Hematopoietic multipotent progenitor cell treated with erythropoietin and hydrocortisone succinate and interleukin-3 and kit ligand, for 8 days (in vitro differentiated cells): ENCODE measurements around the gene ERICH3.

Experiments used
- DNase-seq: peaks from one replicate; pipeline ENCODE4 v3.0.0-alpha.2; 2015

Gene ERICH3

GRCh38 chr1:74673351-74674111, at the start of gene ERICH3:
ERICH3 (minus strand) TSS chr1:74673792; CDS start chr1:74673519, 273 bp downstream.
- DNase-seq, result no peak

GRCh38 chr1:74717626-74718025, 44.0 kb upstream of the ERICH3 start:
- DNase-seq, result no peak

GRCh38 chr1:74716822-74717221, 43.2 kb upstream of the ERICH3 start:
- no peak for DNase-seq

GRCh38 chr1:74715806-74716205, 42.2 kb upstream of the ERICH3 start:
- no peak for DNase-seq

GRCh38 chr1:74715236-74715502, 41.6 kb upstream of the ERICH3 start:
- DNase-seq, result no peak

GRCh38 chr1:74714429-74715235, 41.0 kb upstream of the ERICH3 start:
- no peak for DNase-seq

GRCh38 chr1:74713849-74714248, 40.3 kb upstream of the ERICH3 start:
- no peak for DNase-seq

- DNase-seq, result no peak
Measured at GRCh38 chr1:74712881-74713280, 39.3 kb upstream of the ERICH3 start.

GRCh38 chr1:74703386-74704182, 30.0 kb upstream of the ERICH3 start:
- DNase-seq, result no peak

- DNase-seq, result no peak
Measured at GRCh38 chr1:74699331-74699730, 25.7 kb upstream of the ERICH3 start.

GRCh38 chr1:74697832-74698231, 24.2 kb upstream of the ERICH3 start:
- DNase-seq, result no peak

GRCh38 chr1:74693473-74693872, 19.9 kb upstream of the ERICH3 start:
- no peak for DNase-seq

- DNase-seq, result no peak
Measured at GRCh38 chr1:74690909-74691308, 17.3 kb upstream of the ERICH3 start.

GRCh38 chr1:74690364-74690696, 16.7 kb upstream of the ERICH3 start:
- no peak for DNase-seq

- peak; percentile 69 for DNase-seq
Measured at GRCh38 chr1:74689621-74690363, 16.2 kb upstream of the ERICH3 start.

GRCh38 chr1:74686928-74687327, 13.3 kb upstream of the ERICH3 start:
- no peak for DNase-seq

- DNase-seq, result no peak
Measured at GRCh38 chr1:74684301-74684700, 10.7 kb upstream of the ERICH3 start.

- no peak for DNase-seq
Measured at GRCh38 chr1:74683656-74684055, 10.1 kb upstream of the ERICH3 start.

GRCh38 chr1:74681851-74682250, 8.3 kb upstream of the ERICH3 start:
- DNase-seq, result no peak

GRCh38 chr1:74681449-74681848, 7.9 kb upstream of the ERICH3 start:
- no peak for DNase-seq

GRCh38 chr1:74681001-74681400, 7.4 kb upstream of the ERICH3 start:
- no peak for DNase-seq

GRCh38 chr1:74679811-74680210, 6.2 kb upstream of the ERICH3 start:
- DNase-seq, result no peak

GRCh38 chr1:74677926-74678325, 4.3 kb upstream of the ERICH3 start:
- DNase-seq, result no peak
